GM18505 (cell line): ENCODE data around the gene COL13A1.

Experiments used
- ATAC-seq: cut with Tn5 transposase; IDR thresholded peaks from one replicate; pipeline ENCODE4 v1.9.1; 2021; ENCODE audit not compliant: unreplicated experiment
- POLR2A ChIP-seq: IDR thresholded peaks from 4 replicates; pipeline ENCODE4 v1.6.1; 2011; ENCODE audit warnings: borderline replicate concordance; ENCODE audit not compliant: insufficient read depth, insufficient read length; ENCODE audit errors: extremely low read depth

Gene COL13A1

DNA sequence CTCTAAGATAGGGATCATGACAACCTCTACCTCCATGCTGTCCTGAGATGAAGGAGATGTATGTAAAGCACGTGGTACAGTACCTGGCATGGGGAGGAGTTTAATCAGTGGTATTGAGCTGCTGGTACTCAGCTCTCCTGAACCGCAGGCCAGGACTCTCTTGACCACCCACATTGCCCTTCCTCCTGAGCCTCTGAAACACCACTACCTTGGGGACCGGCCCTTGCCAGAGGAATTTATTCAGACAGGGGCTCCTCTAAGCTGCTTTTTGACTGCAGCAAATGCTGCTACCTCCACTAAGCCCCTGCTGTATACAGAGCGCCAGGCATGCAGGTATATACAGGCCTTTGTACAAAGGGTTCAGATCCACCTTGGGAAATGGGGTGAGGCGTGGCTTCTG lies 36.7 kb downstream of the COL13A1 start:
- no peak for ATAC-seq
- no peak for TF ChIP-seq POLR2A

DNA sequence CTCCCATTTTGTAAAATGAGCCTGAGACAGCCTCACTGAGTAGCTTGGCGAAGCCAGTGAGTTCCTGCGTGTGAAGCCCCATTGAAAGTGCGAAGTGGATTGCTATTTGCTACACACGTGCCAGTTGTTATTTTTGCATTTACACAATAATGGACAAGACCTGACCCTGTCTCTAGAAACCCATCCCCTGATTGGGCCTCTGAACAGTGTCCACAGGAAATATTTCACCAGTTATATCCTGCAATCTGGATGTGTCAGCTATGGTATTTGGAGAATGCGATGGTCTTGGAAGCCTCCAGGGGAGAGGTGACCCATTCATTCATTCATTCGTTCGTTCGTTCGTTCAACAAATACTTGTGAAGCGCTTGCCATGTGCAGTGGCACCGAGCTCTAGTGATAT lies 37.1 kb downstream of the COL13A1 start:
- no peak for ATAC-seq
- no peak for TF ChIP-seq POLR2A

DNA sequence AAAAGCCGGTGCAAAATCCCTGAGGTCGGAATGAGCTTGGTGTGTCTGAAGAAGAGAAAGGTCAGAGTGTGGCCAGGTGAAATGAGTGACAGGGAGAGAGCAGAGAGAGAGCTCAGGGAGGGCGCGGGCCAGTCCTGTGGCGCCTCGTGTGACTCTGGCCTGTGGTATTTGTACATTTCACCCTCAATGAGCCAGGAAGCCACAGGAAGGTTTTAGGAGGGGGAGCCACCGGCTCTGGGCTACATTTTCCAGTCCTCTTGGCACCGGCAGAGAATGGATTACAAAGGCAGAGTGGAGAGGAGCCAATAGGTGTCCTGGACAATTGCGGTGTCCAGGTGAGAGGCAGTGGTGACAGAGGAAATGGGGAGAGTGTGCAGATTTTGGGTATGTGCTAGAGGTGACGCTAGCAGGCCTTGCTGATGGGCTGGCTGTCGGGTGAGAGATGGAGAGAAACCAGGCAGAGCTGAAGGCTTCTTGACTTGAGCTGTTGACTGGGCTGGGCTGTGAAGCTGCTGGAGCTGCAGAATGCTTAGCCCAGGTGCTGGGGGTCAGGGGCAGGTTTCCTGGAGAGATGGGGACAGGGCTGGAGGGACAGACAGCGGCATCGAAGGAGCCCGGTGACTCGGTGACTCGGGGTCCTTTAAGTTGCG lies 38.1 kb downstream of the COL13A1 start:
- ATAC-seq, result no peak
- no peak for TF ChIP-seq POLR2A

GRCh38 chr10:69840773-69841172 lies 39.1 kb downstream of the COL13A1 start:
- no peak for ATAC-seq
- TF ChIP-seq POLR2A, result no peak

- no peak for TF ChIP-seq POLR2A
- no peak for ATAC-seq
Measured at GRCh38 chr10:69842020-69842419, 40.3 kb downstream of the COL13A1 start.

DNA sequence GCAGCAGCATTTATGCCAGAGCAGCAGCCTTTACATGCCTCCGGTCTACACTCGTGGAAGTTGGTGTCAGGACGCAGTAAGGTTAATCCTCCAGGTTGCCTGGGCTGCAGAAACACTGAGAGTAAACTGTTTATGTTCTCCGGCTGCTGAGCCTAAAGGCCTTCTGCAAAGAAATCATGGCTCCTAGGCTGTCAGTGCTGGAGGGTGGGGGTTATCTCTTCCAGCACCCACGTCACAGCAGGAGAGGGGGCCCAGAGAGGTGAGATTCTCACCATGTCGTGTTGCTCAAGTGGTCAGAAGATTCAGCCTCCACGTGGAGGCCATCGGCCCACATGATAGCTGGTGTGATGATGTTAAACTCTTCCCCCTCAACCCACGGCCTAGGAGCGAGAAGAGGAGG lies 41.2 kb downstream of the COL13A1 start:
- no peak for TF ChIP-seq POLR2A
- ATAC-seq, result no peak

DNA sequence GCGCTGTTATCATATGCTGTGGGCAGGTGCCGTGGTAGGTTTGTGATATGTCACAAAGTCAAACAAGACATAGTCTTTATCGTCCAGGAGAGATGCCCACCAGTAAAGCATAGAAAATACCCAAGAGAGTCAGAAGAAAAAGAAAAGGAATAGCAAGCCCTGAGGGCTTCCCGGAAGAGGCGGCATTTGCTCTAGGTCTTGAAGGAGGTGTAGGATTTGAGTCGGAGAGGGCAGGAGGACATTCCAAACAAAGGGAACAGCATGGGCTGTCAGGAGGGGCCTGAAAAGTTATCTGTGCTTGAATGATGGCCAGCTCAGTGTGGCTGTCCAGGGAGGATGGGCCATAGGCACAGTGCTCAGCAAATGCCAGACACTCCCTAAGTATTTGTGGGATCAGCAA lies 42.2 kb downstream of the COL13A1 start:
- no peak for ATAC-seq
- TF ChIP-seq POLR2A, result no peak

DNA sequence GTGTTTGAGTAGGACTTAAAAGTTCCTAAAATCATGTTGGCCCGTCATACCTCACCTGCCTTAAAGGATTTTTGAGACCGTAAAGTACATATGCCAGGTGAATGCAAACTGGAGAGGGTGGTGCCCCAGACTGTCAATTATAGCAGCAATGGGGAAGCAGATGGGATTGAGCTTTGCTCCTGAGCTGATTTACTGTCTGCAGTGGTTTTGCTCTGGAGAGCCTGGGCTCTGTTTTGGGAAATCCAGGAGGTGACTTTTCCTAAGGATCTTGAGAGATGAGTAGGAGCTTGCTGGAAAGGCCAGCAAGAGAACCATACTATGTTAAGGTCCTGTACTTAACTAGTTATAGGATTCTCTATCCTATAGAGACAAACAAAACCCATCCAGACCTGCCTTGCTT lies 43.0 kb downstream of the COL13A1 start:
- no peak for TF ChIP-seq POLR2A
- ATAC-seq, result no peak

GRCh38 chr10:69845574-69846292 lies 44.0 kb downstream of the COL13A1 start:
- no peak for TF ChIP-seq POLR2A

DNA sequence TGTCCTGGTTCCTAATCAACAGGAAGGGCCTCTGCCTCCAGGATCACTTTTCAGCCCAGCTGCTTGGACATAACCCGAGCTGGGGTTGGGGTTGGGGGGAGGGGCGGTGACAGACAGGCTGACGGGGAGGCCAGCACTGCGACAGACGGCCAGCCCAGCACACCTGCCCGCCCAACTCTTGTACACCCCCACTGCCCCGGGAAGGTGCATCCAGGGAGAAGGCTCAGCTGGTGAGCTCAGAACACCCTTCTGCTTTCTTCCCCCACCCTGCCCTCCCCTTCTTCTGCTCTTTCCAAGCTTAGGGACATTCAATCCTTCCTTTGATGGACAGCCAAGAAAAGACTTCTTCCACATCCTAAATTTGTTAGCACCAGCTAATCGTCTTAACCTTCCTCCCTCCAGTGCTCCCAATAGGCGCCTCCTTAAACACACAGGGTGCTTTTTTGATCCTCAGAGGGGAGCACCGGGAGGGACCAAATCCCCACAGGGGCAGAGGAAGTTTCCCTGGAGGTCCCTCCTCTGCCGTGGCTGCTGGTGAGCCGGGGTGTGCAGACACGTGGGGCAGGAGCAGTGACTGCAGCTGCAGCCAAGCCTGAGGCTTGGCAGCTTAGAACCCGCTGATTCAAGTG lies 44.7 kb downstream of the COL13A1 start:
- TF ChIP-seq POLR2A, result no peak
- ATAC-seq, result no peak

More at GRCh38 chr10:69845574-69846292, 44.0 kb downstream of the COL13A1 start:
- no peak for ATAC-seq

- ATAC-seq, result no peak
- TF ChIP-seq POLR2A, result no peak
Measured at GRCh38 chr10:69847458-69847857, 45.8 kb downstream of the COL13A1 start.

- no peak for TF ChIP-seq POLR2A
- ATAC-seq, result no peak
Measured at GRCh38 chr10:69847883-69848282, 46.2 kb downstream of the COL13A1 start.

GRCh38 chr10:69848454-69848853 lies 46.7 kb downstream of the COL13A1 start:
- no peak for TF ChIP-seq POLR2A
- ATAC-seq, result no peak

- no peak for ATAC-seq
- no peak for TF ChIP-seq POLR2A
Measured at GRCh38 chr10:69849825-69850224, 48.1 kb downstream of the COL13A1 start.

DNA sequence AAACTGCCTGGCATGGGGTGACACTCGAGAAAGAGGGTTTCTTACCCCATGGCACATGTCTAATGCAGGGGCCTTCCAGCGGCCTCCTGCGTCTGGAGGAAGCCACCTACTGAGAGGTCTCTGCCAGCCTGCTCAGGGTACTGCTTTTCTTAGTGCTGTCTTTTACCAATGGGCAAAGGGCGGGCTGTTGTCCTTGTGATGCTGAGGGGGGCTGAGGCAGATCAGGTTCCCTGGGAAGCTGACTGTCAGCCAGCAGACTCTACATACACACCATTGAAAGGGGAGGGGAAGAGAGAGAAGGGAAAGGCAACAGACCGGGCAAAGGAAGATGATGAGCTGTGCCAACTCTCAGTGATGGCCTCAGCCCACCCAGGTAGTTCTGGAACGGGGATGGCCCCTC lies 48.7 kb downstream of the COL13A1 start:
- TF ChIP-seq POLR2A, result no peak
- no peak for ATAC-seq

- no peak for TF ChIP-seq POLR2A
- no peak for ATAC-seq
Measured at GRCh38 chr10:69851306-69851705, 49.6 kb downstream of the COL13A1 start.
